ENCODE data around the gene CEBPA.
"Not testable (repeated sequence)": the region's sequence is repeated elsewhere in the genome, so short reads cannot be mapped to it uniquely, and the experiment has no call there.

Gene CEBPA

GRCh38 chr19:33323093-33323820 lies 20.9 kb upstream of the CEBPA start:
- no peak for DNase-seq

- DNase-seq = no peak
Observed at GRCh38 chr19:33320636-33321035, 18.3 kb upstream of the CEBPA start.

- not testable (repeated sequence) for DNase-seq
Observed at GRCh38 chr19:33317991-33318390, 15.7 kb upstream of the CEBPA start.

- no peak for DNase-seq
Observed at GRCh38 chr19:33317517-33317916, 15.2 kb upstream of the CEBPA start.

GRCh38 chr19:33316541-33317264 lies 14.4 kb upstream of the CEBPA start:
- DNase-seq = no peak

GRCh38 chr19:33312808-33313207 lies 10.5 kb upstream of the CEBPA start:
- DNase-seq = not testable (repeated sequence)

GRCh38 chr19:33312065-33312464 lies 9.7 kb upstream of the CEBPA start:
- no peak for DNase-seq

GRCh38 chr19:33311326-33311682 lies 9.0 kb upstream of the CEBPA start:
- no peak for DNase-seq

GRCh38 chr19:33310606-33311325 lies 8.4 kb upstream of the CEBPA start:
- DNase-seq = no peak

- no peak for DNase-seq
Observed at GRCh38 chr19:33309826-33310225, 7.5 kb upstream of the CEBPA start.

- DNase-seq = no peak
Observed at GRCh38 chr19:33306853-33307792, 4.8 kb upstream of the CEBPA start.

- DNase-seq = no peak
Observed at GRCh38 chr19:33306191-33306590, 3.9 kb upstream of the CEBPA start.

- DNase-seq = no peak
Observed at GRCh38 chr19:33304760-33305647, 2.7 kb upstream of the CEBPA start.

- DNase-seq = no peak
Observed at GRCh38 chr19:33304371-33304759, 2.0 kb upstream of the CEBPA start.

- DNase-seq = no peak
Observed at GRCh38 chr19:33303791-33304345, 1.5 kb upstream of the CEBPA start.

GRCh38 chr19:33302974-33303790 lies 848 bp upstream of the CEBPA start:
- DNase-seq = peak; percentile 52

GRCh38 chr19:33301900-33302174 lies 497 bp downstream of the CEBPA start:
- no peak for DNase-seq

GRCh38 chr19:33301144-33301899 lies 1.0 kb downstream of the CEBPA start:
- DNase-seq = no peak

GRCh38 chr19:33300894-33301143 lies 1.5 kb downstream of the CEBPA start:
- no peak for DNase-seq

All from NCI-H526 treated with DMSO at 0.1 percent for 48 hours (cell line).